CD14-positive monocyte (primary cell): ENCODE results near the gene SCUBE1. TPM values are rescaled to one million over a fixed set of nuclear protein-coding genes. Genes with fewer than 3 reads are reported as not detected.

ENCODE experiments used
- DNase-seq, 3 donors: peaks; one replicate each; pipeline ENCODE4 v3.0.0-alpha.2; 2011 to 2022
- H2AFZ ChIP-seq: 2 replicates; pipeline ENCODE4 v1.6.0; 2012; ENCODE audit warnings: mild to moderate bottlenecking, low read depth, low read length, inconsistent platforms; ENCODE audit not compliant: insufficient read depth, poor library complexity, severe bottlenecking
- H3K27ac ChIP-seq, 2 donors: 1 replicate in 1 of 2; 2 replicates in 1 of 2; pipeline ENCODE4 v1.5.1; 2012 to 2013; ENCODE audit warnings: low read length in 2 of 2, control low read depth in 1 of 2, inconsistent platforms in 1 of 2, low read depth in 1 of 2, mild to moderate bottlenecking in 1 of 2
- H3K27me3 ChIP-seq, 2 donors: one replicate each; pipeline versions ENCODE4 v1.6.0 to v1.6.1; 2011 to 2013; ENCODE audit warnings: low read length in 2 of 2; ENCODE audit not compliant: control insufficient read depth in 2 of 2, insufficient read depth in 2 of 2
- H3K36me3 ChIP-seq, 2 donors: replicated peaks in 1 of 2; 1 replicate in 1 of 2; 2 replicates in 1 of 2; pipeline versions ENCODE4 v1.5.1 to v1.6.1; 2012 to 2013; ENCODE audit warnings: low read length in 2 of 2, control low read depth in 1 of 2, inconsistent platforms in 1 of 2, mild to moderate bottlenecking in 1 of 2; ENCODE audit not compliant: insufficient read depth in 2 of 2, control insufficient read depth in 1 of 2
- H3K4me1 ChIP-seq, 2 donors: 1 replicate in 1 of 2; 2 replicates in 1 of 2; pipeline versions ENCODE4 v1.5.1 to v1.6.1; 2012 to 2013; ENCODE audit warnings: low read length in 2 of 2, control low read depth in 1 of 2, inconsistent platforms in 1 of 2, mild to moderate bottlenecking in 1 of 2, moderate library complexity in 1 of 2; ENCODE audit not compliant: insufficient read depth in 2 of 2, control insufficient read depth in 1 of 2
- H3K4me2 ChIP-seq: replicated peaks from 2 replicates; pipeline ENCODE3; 2012; ENCODE audit warnings: low read length, moderate library complexity, mild to moderate bottlenecking; ENCODE audit not compliant: poor library complexity, severe bottlenecking; ENCODE audit errors: extremely low read depth
- H3K4me3 ChIP-seq, 3 experiments: fragments of 200-600 bp in 1 of 3; sonication (generic) in 1 of 3; replicated peaks in 1 of 3; 1 replicate in 2 of 3; 2 replicates in 1 of 3; pipeline ENCODE4 v1.5.1; 2011 to 2013; ENCODE audit warnings: low read length in 3 of 3, mild to moderate bottlenecking in 3 of 3, control low read depth in 2 of 3, low read depth in 2 of 3, inconsistent platforms in 1 of 3, moderate library complexity in 1 of 3
- H3K79me2 ChIP-seq: 2 replicates; pipeline ENCODE4 v1.6.0; 2012; ENCODE audit warnings: mild to moderate bottlenecking, control low read depth, inconsistent platforms, low read length, moderate library complexity; ENCODE audit not compliant: insufficient read depth
- H3K9ac ChIP-seq: 2 replicates; pipeline ENCODE4 v1.6.0; 2017; ENCODE audit warnings: low read length, mild to moderate bottlenecking; ENCODE audit not compliant: insufficient read depth, poor library complexity, severe bottlenecking
- H3K9me3 ChIP-seq, 2 donors: replicated peaks in 1 of 2; 1 replicate in 1 of 2; 2 replicates in 1 of 2; pipeline versions ENCODE4 v1.5.1 to v1.6.1; 2012 to 2013; ENCODE audit warnings: low read length in 2 of 2, control low read depth in 1 of 2; ENCODE audit not compliant: control insufficient read depth in 1 of 2, insufficient read depth in 1 of 2
- H4K20me1 ChIP-seq: 2 replicates; pipeline ENCODE4 v1.6.0; 2012; ENCODE audit warnings: mild to moderate bottlenecking, low read length, control low read depth, moderate library complexity; ENCODE audit not compliant: insufficient read depth
- H3K27ac Mint-ChIP-seq, 7 donors: one replicate each; pipeline ENCODE4 v1.8.0; 2020; ENCODE audit warnings: mild to moderate bottlenecking in 7 of 7, mixed read lengths in 7 of 7, moderate library complexity in 6 of 7, inconsistent platforms in 2 of 7
- H3K27me3 Mint-ChIP-seq, 3 donors: one replicate each; pipeline ENCODE4 v1.8.0; 2021 to 2022; ENCODE audit warnings: low read depth in 3 of 3, mild to moderate bottlenecking in 3 of 3, mixed read lengths in 3 of 3, moderate library complexity in 3 of 3, inconsistent platforms in 1 of 3
- H3K36me3 Mint-ChIP-seq, 2 donors: one replicate each; pipeline ENCODE4 v1.8.0; 2020; ENCODE audit warnings: mixed read lengths in 2 of 2, inconsistent platforms in 1 of 2, mild to moderate bottlenecking in 1 of 2
- H3K4me1 Mint-ChIP-seq: one replicate; pipeline ENCODE4 v1.8.0; 2020; ENCODE audit warnings: mild to moderate bottlenecking, mixed read lengths
- H3K4me3 Mint-ChIP-seq, 2 donors: one replicate each; pipeline ENCODE4 v1.8.0; 2020; ENCODE audit warnings: mild to moderate bottlenecking in 2 of 2, mixed read lengths in 2 of 2, moderate library complexity in 1 of 2
- H3K9me3 Mint-ChIP-seq, 7 donors: one replicate each; pipeline ENCODE4 v1.8.0; 2020 to 2022; ENCODE audit warnings: mixed read lengths in 7 of 7, mild to moderate bottlenecking in 6 of 7, moderate library complexity in 6 of 7, inconsistent platforms in 2 of 7
- WGBS: methylation state at CpG from one replicate; pipeline ENCODE4 v1.1.5; 2013; ENCODE audit warnings: missing lambda C conversion rate; ENCODE audit not compliant: insufficient coverage; 5-methylcytosine and 5-hydroxymethylcytosine counted together
- intact Hi-C, 2 donors: fragments of 100-400 bp; cut with micrococcal nuclease; formaldehyde crosslinking; loops; one replicate each; pipeline versions ENCODE4 v1.15.0 to v1.15.1; 2023
- polyA plus RNA-seq, 3 donors: library from polyadenylated mRNA; depleted of rRNA in 1 of 3; unstranded in 2 of 3; stranded (reverse) in 1 of 3; fragments of 300-500 nt in 2 of 3; fragments of >200 nt in 1 of 3; fragmentation: Illumina TruSeq in 2 of 3; gene quantifications; 1 replicate in 2 of 3; 2 replicates in 1 of 3; pipeline ENCODE4 v1.2.3, GENCODE V29; 2012 to 2021
- TF ChIP-seq, protein P1 (sequence below): fragments of 200-600 bp; IDR thresholded peaks from one replicate; pipeline ENCODE4 v1.8.0; 2022; ENCODE audit warnings: antibody characterized with exemption, mild to moderate bottlenecking

Gene SCUBE1
- polyA plus RNA-seq, 3 donors: 0.20 to 0.32 (median 0.26) TPM

DNA sequence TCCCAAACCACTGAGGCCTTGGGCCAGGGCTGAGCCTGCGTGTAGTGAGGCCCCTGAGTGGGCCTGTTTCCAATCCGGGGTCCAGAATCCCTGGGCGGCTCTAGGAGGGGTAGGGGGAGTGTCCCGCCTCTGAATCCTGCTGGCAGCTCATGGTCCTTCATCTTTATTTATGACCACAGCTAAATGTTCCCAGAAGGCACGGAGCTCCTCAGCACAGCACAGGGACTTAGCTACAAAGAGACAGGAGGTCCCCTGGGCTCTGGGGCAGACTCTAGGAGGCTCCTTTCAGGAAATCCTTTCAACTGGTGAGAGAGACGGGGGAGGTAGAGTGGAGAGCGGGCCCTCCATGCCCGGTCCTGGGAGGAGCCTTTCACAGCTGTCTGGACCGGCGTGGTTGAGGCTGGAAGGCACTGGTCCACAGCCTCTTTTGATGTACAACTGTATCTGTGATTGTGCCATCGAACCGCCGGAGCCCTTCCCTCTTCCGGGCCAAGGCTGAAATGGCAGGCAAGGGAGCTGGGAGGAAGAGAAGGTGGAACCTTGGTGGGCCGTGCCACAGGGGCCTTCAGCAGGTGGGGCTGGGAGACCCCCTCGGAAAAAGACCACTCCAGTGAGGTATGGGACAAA is 46.8 kb downstream of the SCUBE1 start:
- H3K4me1 Mint-ChIP-seq: peaks cover 15% of the 10 kb centered on the region
- peaks cover 0 to 3% (median 0%) of the 10 kb centered on the region in 3 donors for H3K27me3 Mint-ChIP-seq
- H3K9me3 Mint-ChIP-seq: no peaks in the 10 kb centered on the region
- H3K4me2 ChIP-seq: no peak overlapping the region
- intact Hi-C loops: no loop called here
- no peaks in the 10 kb centered on the region for H3K36me3 ChIP-seq
- no peak overlapping the region for H3K27ac ChIP-seq
- no peaks in the 10 kb centered on the region for H3K27me3 ChIP-seq
- 88% methylated on average over 3 of the region's 16 CpGs for WGBS
- no peak for DNase-seq
- H3K9me3 ChIP-seq: no peaks in the 10 kb centered on the region
- H3K4me3 Mint-ChIP-seq: no peak overlapping the region
- H3K27ac Mint-ChIP-seq: peak overlapping the region in 1 of 7 donors; percentile 18
- H3K4me1 ChIP-seq: peaks cover 18% of the 10 kb centered on the region in 2 donors
- H3K36me3 Mint-ChIP-seq: no peaks in the 10 kb centered on the region
- H2AFZ ChIP-seq: no peak overlapping the region
- H3K4me3 ChIP-seq: no peak overlapping the region
- no peaks in the 10 kb centered on the region for H4K20me1 ChIP-seq
- no peaks in the 10 kb centered on the region for H3K79me2 ChIP-seq
- H3K9ac ChIP-seq: no peak overlapping the region
- TF ChIP-seq, protein P1, sequence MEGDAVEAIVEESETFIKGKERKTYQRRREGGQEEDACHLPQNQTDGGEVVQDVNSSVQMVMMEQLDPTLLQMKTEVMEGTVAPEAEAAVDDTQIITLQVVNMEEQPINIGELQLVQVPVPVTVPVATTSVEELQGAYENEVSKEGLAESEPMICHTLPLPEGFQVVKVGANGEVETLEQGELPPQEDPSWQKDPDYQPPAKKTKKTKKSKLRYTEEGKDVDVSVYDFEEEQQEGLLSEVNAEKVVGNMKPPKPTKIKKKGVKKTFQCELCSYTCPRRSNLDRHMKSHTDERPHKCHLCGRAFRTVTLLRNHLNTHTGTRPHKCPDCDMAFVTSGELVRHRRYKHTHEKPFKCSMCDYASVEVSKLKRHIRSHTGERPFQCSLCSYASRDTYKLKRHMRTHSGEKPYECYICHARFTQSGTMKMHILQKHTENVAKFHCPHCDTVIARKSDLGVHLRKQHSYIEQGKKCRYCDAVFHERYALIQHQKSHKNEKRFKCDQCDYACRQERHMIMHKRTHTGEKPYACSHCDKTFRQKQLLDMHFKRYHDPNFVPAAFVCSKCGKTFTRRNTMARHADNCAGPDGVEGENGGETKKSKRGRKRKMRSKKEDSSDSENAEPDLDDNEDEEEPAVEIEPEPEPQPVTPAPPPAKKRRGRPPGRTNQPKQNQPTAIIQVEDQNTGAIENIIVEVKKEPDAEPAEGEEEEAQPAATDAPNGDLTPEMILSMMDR: no peak

DNA sequence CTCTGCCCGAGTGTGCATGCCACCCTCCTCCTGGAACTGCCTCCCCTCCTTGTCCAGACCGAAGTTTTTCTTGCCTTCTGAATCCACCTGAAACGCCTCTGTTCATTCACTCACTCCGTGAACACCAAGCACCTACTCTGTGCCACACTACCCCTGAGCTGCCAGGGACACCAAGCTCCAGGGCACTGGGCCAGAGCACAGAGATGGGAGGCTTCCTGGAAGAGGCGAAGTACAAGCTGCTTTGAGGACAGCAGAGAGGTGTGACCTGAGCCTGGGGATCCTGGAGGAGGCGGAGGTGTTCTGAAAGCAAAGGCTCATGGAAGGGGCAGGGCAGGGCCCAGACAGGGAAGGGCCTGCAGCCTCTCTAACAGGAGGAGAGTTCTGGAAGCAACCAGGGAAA is 47.5 kb downstream of the SCUBE1 start:
- Mint-ChIP-seq H3K9me3 (peaks cover 0 to under 1% (median 0%) of the 10 kb centered on the region in 7 donors), H3K27ac (no peak overlapping the region), H3K4me3 (no peak overlapping the region), H3K4me1 (peaks cover 17% of the 10 kb centered on the region), H3K36me3 (no peaks in the 10 kb centered on the region), H3K27me3 (peaks cover 0 to 3% (median 2%) of the 10 kb centered on the region in 3 donors)
- intact Hi-C loops: no loop called here
- no peak for DNase-seq
- Histone ChIP-seq H3K79me2 (no peaks in the 10 kb centered on the region), H3K9me3 (no peaks in the 10 kb centered on the region), H3K36me3 (no peaks in the 10 kb centered on the region), H2AFZ (no peak overlapping the region), H3K27ac (no peak overlapping the region), H3K4me2 (no peak overlapping the region), H3K4me1 (peaks cover 19 to 20% of the 10 kb centered on the region in 2 donors), H3K27me3 (no peaks in the 10 kb centered on the region), H3K9ac (no peak overlapping the region), H3K4me3 (no peak overlapping the region), H4K20me1 (no peaks in the 10 kb centered on the region)
- TF ChIP-seq, protein P1: no peak
- WGBS: 95% methylated on average over 5 of the region's 6 CpGs
